Transverse colon (tissue), 4 donors: Measurements from ENCODE around the gene VASP. TPM values are rescaled to one million over a fixed set of nuclear protein-coding genes. Genes with fewer than 3 reads are reported as not detected.

Source experiments
- DNase-seq: peaks from one replicate; pipeline ENCODE4 v3.0.0-alpha.2; 2019
- H3K27ac ChIP-seq, 4 donors: fragments of 200-600 bp; sonication (generic); 2 replicates each; pipeline ENCODE4 v1.5.1; 2016 to 2018; ENCODE audit warnings: inconsistent platforms in 4 of 4
- H3K27me3 ChIP-seq: fragments of 200-600 bp; sonication (generic); 2 replicates; pipeline ENCODE4 v1.5.1; 2017; ENCODE audit warnings: inconsistent platforms
- H3K36me3 ChIP-seq, 4 donors: fragments of 200-600 bp; sonication (generic); 2 replicates each; pipeline ENCODE4 v1.5.1; 2017 to 2019; ENCODE audit warnings: inconsistent platforms in 4 of 4
- H3K4me1 ChIP-seq, 4 donors: fragments of 200-600 bp; sonication (generic); 2 replicates each; pipeline ENCODE4 v1.5.1; 2017 to 2020; ENCODE audit warnings: inconsistent platforms in 4 of 4
- H3K4me3 ChIP-seq, 4 donors: fragments of 200-600 bp; sonication (generic); 1 replicate in 1 of 4; 2 replicates in 3 of 4; pipeline versions ENCODE4 v1.5.1 to v1.6.1; 2017 to 2019; ENCODE audit warnings: inconsistent platforms in 4 of 4
- H3K9me3 ChIP-seq, 2 donors: fragments of 200-600 bp; sonication (generic); 2 replicates each; pipeline ENCODE4 v1.5.1; 2017 to 2019; ENCODE audit warnings: inconsistent platforms in 2 of 2
- EP300 ChIP-seq: sonication (generic); formaldehyde crosslinking; IDR thresholded peaks from one replicate; pipeline ENCODE4 v1.6.1; 2017; ENCODE audit warnings: antibody characterized with exemption, low read depth
- POLR2A ChIP-seq: fragments of 450-650 bp; IDR thresholded peaks from one replicate; pipeline ENCODE4 v1.6.1; 2016; ENCODE audit warnings: antibody characterized with exemption, mild to moderate bottlenecking, moderate library complexity
- POLR2AphosphoS5 ChIP-seq, 3 donors: sonication (generic); formaldehyde crosslinking; IDR thresholded peaks; one replicate each; pipeline ENCODE4 v1.6.1; 2016; ENCODE audit warnings: antibody characterized with exemption in 3 of 3
- WGBS, 2 donors: methylation state at CpG; one replicate each; pipeline ENCODE4 v1.1.5; 2018; ENCODE audit warnings: low coverage in 1 of 2; 5-methylcytosine and 5-hydroxymethylcytosine counted together
- in situ Hi-C, 4 donors: fragments of 200-750 bp; cut with MboI; loops; one replicate each; pipeline versions ENCODE4 v1.15.0 to v1.15.1; 2017; ENCODE audit warnings: low sequenced_read_pairs in 3 of 4, low pct_ligation_motif_present in 1 of 4, low pct_unique_long_range_greater_than_20kb in 1 of 4
- intact Hi-C: fragments of 100-400 bp; cut with DNase I; formaldehyde crosslinking; loops from one replicate; pipeline ENCODE4 v1.15.1; 2023; ENCODE audit warnings: low total_unique reads
- total RNA-seq, 4 donors: library from RNA; depleted of rRNA; stranded (reverse); fragments of >200 nt; gene quantifications; one replicate each; pipeline ENCODE4 v1.1.0, GENCODE V29; 2016
- TF ChIP-seq, protein P1 (sequence below), 5 experiments: fragments of 200-600 bp in 3 of 5; fragments of 450-650 bp in 2 of 5; sonication (generic) in 3 of 5; IDR thresholded peaks; 1 replicate in 2 of 5; 2 replicates in 3 of 5; pipeline ENCODE4 v1.5.1; 2016 to 2017; ENCODE audit warnings: antibody characterized with exemption in 5 of 5, inconsistent platforms in 3 of 5, mild to moderate bottlenecking in 2 of 5, moderate library complexity in 1 of 5

The VASP gene
- total RNA-seq, 4 donors from 2014 or later: 167 to 465 (median 204) TPM

DNA sequence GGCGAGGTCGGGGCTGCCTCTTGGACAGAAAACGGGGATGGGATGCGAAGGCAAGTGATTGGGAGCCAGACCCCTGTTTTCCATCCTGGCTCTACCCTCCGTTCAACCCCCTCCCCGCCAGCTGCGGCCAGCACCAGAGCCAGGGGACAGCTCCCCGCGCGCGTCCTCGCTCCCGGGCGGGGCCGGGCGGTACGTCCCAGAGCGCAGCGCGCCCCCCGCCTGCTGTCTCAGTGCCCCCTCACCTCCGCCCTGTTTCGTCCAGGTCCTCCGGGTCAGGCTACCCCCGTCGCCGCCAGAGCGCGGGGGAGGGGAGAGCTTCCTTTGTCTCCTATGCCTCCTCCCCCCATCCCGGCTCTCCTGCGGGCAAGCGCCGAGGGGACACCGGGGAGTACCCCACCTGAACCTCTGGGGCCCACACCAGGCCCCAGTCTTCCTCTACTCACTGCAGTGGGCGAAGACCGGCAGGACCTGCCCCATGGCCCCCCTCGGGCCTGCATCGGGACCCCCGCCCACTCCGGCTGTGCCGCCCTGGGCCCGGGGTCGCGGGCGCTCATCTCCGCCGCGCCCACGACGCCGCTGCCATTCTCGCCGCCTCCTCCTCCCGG is 10.8 kb upstream of the VASP start:
- Histone ChIP-seq H3K27ac (peak overlapping the region; percentile 45 to 75 (median 58)), H3K4me1 (peaks cover 17 to 58% (median 35%) of the 10 kb centered on the region in 4 donors), H3K36me3 (no peaks in the 10 kb centered on the region), H3K4me3 (peak overlapping the region; percentile 57 to 86 (median 63)), H3K27me3 (peaks cover 43% of the 10 kb centered on the region), H3K9me3 (no peaks in the 10 kb centered on the region)
- intact Hi-C loops: no loop called here
- TF ChIP-seq, protein P1, sequence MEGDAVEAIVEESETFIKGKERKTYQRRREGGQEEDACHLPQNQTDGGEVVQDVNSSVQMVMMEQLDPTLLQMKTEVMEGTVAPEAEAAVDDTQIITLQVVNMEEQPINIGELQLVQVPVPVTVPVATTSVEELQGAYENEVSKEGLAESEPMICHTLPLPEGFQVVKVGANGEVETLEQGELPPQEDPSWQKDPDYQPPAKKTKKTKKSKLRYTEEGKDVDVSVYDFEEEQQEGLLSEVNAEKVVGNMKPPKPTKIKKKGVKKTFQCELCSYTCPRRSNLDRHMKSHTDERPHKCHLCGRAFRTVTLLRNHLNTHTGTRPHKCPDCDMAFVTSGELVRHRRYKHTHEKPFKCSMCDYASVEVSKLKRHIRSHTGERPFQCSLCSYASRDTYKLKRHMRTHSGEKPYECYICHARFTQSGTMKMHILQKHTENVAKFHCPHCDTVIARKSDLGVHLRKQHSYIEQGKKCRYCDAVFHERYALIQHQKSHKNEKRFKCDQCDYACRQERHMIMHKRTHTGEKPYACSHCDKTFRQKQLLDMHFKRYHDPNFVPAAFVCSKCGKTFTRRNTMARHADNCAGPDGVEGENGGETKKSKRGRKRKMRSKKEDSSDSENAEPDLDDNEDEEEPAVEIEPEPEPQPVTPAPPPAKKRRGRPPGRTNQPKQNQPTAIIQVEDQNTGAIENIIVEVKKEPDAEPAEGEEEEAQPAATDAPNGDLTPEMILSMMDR (IDR thresholded peaks at IDR 0.05): peak in 1 of 5 experiments; percentile 11
- no peak for TF ChIP-seq POLR2A
- 1% methylated on average over 51 of the region's 54 CpGs; no CpG with 5 or more reads in 1 of the 2 donors for WGBS, 2 donors
- in situ Hi-C loops: no loop called here
- no peak for DNase-seq

DNA sequence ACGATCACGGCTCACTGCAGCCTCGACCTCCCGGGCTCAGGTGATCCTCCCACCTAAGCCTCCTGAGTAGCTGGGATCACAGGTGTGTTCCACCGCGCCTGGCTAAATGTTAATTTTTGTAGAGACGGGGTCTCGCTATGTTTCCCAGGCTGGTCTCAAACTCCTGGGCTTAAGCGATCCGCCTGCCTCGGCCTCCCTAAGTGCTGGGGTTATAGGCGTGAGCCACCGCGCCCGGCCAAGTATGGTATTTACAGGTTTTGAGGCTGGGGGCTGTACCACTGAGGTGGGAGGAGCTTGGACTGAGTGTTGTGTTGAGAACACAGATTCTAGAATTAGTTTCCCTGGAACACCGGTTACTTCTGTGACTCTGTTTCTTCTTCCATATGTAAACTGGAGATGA is 9.5 kb upstream of the VASP start:
- H3K4me1 ChIP-seq: peaks cover 17 to 50% (median 31%) of the 10 kb centered on the region in 4 donors
- H3K4me3 ChIP-seq: no peak overlapping the region
- no peaks in the 10 kb centered on the region for H3K9me3 ChIP-seq
- H3K36me3 ChIP-seq: no peaks in the 10 kb centered on the region
- no peak for TF ChIP-seq EP300
- no peak for TF ChIP-seq POLR2A
- TF ChIP-seq, protein P1 (IDR thresholded peaks at IDR 0.05): no peak
- no peak for TF ChIP-seq POLR2AphosphoS5 (IDR thresholded peaks at IDR 0.05)
- in situ Hi-C loops: no loop called here
- peaks cover 43% of the 10 kb centered on the region for H3K27me3 ChIP-seq
- intact Hi-C loops: no loop called here
- no peak for DNase-seq
- no peak overlapping the region for H3K27ac ChIP-seq
- WGBS, 2 donors: 20 to 29% methylated on average over 1 to 16 of the region's 16 CpGs

DNA sequence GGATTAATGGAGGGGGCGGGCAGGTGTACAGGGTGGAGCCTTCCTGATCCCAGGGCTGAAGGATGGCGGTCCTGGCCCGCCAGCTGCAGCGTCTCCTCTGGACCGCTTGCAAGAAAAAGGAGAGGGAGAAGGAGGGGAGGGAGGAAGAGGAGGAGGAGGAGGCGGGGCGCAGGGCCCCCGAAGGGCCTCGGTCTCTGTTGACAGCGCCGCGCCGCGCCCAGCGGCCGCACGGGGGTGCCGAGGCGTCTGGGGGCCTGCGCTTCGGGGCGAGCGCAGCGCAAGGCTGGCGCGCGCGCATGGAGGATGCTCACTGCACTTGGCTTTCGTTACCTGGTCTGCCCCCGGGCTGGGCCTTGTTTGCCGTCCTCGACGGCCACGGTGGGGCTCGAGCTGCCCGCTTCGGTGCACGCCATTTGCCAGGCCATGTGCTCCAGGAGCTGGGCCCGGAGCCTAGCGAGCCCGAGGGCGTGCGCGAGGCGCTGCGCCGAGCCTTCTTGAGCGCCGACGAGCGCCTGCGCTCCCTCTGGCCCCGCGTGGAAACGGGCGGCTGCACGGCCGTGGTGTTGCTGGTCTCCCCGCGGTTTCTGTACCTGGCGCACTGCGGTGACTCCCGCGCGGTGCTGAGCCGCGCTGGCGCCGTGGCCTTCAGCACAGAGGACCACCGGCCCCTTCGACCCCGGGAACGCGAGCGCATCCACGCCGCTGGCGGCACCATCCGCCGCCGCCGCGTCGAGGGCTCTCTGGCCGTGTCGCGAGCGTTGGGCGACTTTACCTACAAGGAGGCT is 8.7 kb upstream of the VASP start, which contains the start of gene PPM1N:
Gene PPM1N (plus strand): TSS at position 33 of the 785 bp plus-strand sequence. CDS start 30 bp downstream, at position 63.
- TF ChIP-seq, protein P1 (IDR thresholded peaks at IDR 0.05): peak in 1 of 5 experiments; percentile 12
- TF ChIP-seq POLR2A: no peak
- TF ChIP-seq POLR2AphosphoS5 (IDR thresholded peaks at IDR 0.05): no peak
- no peak for TF ChIP-seq EP300
- H3K27ac ChIP-seq: peak within 1 kb of the TSS; percentile 24 to 58 (median 48)
- no peaks in the 10 kb centered on the region for H3K9me3 ChIP-seq
- 0 to 2% methylated on average over 1 to 39 of the region's 89 CpGs for WGBS, 2 donors
- intact Hi-C loops: no loop called here
- H3K27me3 ChIP-seq: peaks cover 43% of the 10 kb centered on the region
- no peaks in the 10 kb centered on the region for H3K36me3 ChIP-seq
- H3K4me3 ChIP-seq: peak within 1 kb of the TSS in 3 of 4 donors; percentile 17 to 86 (median 29)
- no peak for DNase-seq
- in situ Hi-C loops: no loop called here
- H3K4me1 ChIP-seq: peaks cover 17 to 42% (median 30%) of the 10 kb centered on the region in 4 donors
